Suprapubic skin (tissue), 4 donors: ENCODE results near the gene CYTH1. TPM values are rescaled to one million over a fixed set of nuclear protein-coding genes. Genes with fewer than 3 reads are reported as not detected.
"Not testable (repeated sequence)": the region's sequence is repeated elsewhere in the genome, so short reads cannot be mapped to it uniquely, and the experiment has no call there.

Experiments used
- DNase-seq, 2 donors: peaks; one replicate each; pipeline ENCODE4 v3.0.0-alpha.2; 2019; ENCODE audit warnings: low spot score in 2 of 2
- H3K27ac ChIP-seq: fragments of 200-600 bp; sonication (generic); one replicate; pipeline ENCODE4 v1.5.1; 2019
- H3K27me3 ChIP-seq: fragments of 200-600 bp; sonication (generic); one replicate; pipeline ENCODE4 v1.5.1; 2019
- H3K36me3 ChIP-seq: fragments of 200-600 bp; sonication (generic); one replicate; pipeline ENCODE4 v1.5.1; 2019
- H3K4me1 ChIP-seq: fragments of 200-600 bp; sonication (generic); one replicate; pipeline ENCODE4 v1.5.1; 2019
- H3K4me3 ChIP-seq: fragments of 200-600 bp; sonication (generic); one replicate; pipeline ENCODE4 v1.5.1; 2019; ENCODE audit warnings: mild to moderate bottlenecking
- H3K9me3 ChIP-seq: fragments of 200-600 bp; sonication (generic); one replicate; pipeline ENCODE4 v1.5.1; 2019
- EP300 ChIP-seq: sonication (generic); formaldehyde crosslinking; IDR thresholded peaks from one replicate; pipeline ENCODE4 v1.6.1; 2017; ENCODE audit warnings: antibody characterized with exemption
- POLR2A ChIP-seq, 2 donors: fragments of 450-650 bp; IDR thresholded peaks; one replicate each; pipeline ENCODE4 v1.6.1; 2017; ENCODE audit warnings: antibody characterized with exemption in 2 of 2, mild to moderate bottlenecking in 2 of 2, moderate library complexity in 2 of 2
- POLR2AphosphoS5 ChIP-seq, 3 donors: sonication (generic); formaldehyde crosslinking; IDR thresholded peaks; one replicate each; pipeline ENCODE4 v1.6.1; 2017; ENCODE audit warnings: antibody characterized with exemption in 3 of 3
- whole genome bisulfite sequencing: methylation state at CpG from one replicate; pipeline ENCODE4 v1.1.5; 2018; 5-methylcytosine and 5-hydroxymethylcytosine counted together
- total RNA-seq, 4 donors: library from RNA; depleted of rRNA; stranded (reverse); fragments of >200 nt; gene quantifications; one replicate each; pipeline ENCODE4 v1.1.0, GENCODE V29; 2016
- TF ChIP-seq, protein P1 (sequence below), 2 donors: fragments of 200-600 bp in 1 of 2; fragments of 450-650 bp in 1 of 2; sonication (generic) in 1 of 2; IDR thresholded peaks; one replicate each; pipeline ENCODE4 v1.5.1; 2016 to 2019; ENCODE audit warnings: antibody characterized with exemption in 2 of 2, mild to moderate bottlenecking in 1 of 2, moderate library complexity in 1 of 2

The CYTH1 gene
- total RNA-seq, 4 donors from 2014 or later: 57.6 to 88.6 (median 74.9) TPM

DNA sequence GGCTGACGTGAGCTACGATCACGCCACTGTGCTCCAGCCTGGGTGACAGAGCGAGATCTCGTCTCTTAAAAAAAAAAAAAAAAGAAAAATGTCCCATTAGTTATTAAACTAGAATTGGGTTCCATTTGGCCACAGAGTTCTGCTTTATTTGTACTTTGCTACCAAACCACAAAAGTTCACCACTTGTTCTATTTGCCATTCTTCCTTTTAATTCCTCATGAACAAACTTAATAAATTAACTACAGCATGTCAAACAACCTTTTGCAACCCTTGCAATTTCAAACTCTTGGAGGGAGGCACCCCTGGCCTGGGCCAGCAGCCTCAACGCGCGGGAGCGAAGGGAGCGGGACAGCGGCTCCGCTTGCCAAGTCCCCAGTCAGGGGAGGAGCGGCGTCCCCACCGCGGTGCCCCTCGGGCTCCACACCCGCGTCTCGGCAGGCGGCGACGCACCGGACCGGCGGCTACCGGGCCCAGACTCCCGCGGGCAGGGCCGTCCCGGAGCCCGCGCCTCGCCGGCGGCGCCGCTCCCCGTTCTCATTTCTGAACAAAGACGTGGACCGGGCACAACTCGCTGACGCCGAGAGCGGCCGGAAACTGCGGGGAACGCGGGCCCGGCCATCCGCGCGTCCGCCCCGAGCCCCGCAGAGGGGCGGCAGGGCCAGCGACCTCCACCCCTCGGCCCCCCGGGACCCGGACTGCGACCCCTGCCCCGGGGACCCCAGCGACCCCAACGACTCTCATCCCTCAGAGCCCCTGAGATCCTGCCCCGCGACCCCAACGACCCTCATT is 775 bp downstream of the CYTH1 start:
- peak; percentile 85 for DNase-seq
- Histone ChIP-seq H3K9me3 (no peaks in the 10 kb centered on the region), H3K27ac (peak overlapping the region; percentile 99), H3K36me3 (no peaks in the 10 kb centered on the region), H3K4me3 (peak overlapping the region; percentile 100), H3K27me3 (no peaks in the 10 kb centered on the region), H3K4me1 (peaks cover 47% of the 10 kb centered on the region)
- TF ChIP-seq POLR2AphosphoS5 (IDR thresholded peaks at IDR 0.05) (no peak), POLR2A (IDR thresholded peaks at IDR 0.05) (peak in 1 of 2 donors; percentile 18), EP300 (no peak)
- TF ChIP-seq, protein P1, sequence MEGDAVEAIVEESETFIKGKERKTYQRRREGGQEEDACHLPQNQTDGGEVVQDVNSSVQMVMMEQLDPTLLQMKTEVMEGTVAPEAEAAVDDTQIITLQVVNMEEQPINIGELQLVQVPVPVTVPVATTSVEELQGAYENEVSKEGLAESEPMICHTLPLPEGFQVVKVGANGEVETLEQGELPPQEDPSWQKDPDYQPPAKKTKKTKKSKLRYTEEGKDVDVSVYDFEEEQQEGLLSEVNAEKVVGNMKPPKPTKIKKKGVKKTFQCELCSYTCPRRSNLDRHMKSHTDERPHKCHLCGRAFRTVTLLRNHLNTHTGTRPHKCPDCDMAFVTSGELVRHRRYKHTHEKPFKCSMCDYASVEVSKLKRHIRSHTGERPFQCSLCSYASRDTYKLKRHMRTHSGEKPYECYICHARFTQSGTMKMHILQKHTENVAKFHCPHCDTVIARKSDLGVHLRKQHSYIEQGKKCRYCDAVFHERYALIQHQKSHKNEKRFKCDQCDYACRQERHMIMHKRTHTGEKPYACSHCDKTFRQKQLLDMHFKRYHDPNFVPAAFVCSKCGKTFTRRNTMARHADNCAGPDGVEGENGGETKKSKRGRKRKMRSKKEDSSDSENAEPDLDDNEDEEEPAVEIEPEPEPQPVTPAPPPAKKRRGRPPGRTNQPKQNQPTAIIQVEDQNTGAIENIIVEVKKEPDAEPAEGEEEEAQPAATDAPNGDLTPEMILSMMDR (IDR thresholded peaks at IDR 0.05): no peak
- 4% methylated on average over 18 of the region's 68 CpGs for WGBS

DNA sequence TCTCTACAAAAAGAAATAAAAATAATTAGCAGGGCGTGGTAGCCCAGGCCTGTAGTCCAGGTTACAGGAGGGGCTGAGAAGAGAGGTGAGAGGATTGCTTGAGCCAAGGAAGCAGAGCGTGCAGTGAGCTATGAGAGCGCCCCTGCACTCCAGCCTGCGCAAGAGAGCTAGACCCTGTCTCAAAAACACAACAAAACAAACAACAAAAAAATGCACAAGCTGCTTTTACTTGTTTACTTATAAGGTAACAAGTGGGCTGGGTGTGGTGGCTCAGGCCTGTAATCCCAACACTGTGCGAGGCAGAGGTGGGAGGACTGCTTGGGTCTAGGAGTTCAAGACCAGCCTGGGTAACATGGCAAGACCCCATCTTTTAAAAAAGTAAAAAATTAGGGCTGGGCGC is 1.7 kb downstream of the CYTH1 start:
- H3K4me1 ChIP-seq: peaks cover 49% of the 10 kb centered on the region
- no peaks in the 10 kb centered on the region for H3K9me3 ChIP-seq
- TF ChIP-seq POLR2AphosphoS5 (IDR thresholded peaks at IDR 0.05) (no peak), POLR2A (IDR thresholded peaks at IDR 0.05) (no peak), EP300 (no peak)
- TF ChIP-seq, protein P1 (IDR thresholded peaks at IDR 0.05): no peak
- peak overlapping the region; percentile 100 for H3K4me3 ChIP-seq
- peak overlapping the region; percentile 99 for H3K27ac ChIP-seq
- no peak for DNase-seq
- 52% methylated on average over 6 of the region's 6 CpGs for WGBS
- H3K27me3 ChIP-seq: no peaks in the 10 kb centered on the region
- no peaks in the 10 kb centered on the region for H3K36me3 ChIP-seq

DNA sequence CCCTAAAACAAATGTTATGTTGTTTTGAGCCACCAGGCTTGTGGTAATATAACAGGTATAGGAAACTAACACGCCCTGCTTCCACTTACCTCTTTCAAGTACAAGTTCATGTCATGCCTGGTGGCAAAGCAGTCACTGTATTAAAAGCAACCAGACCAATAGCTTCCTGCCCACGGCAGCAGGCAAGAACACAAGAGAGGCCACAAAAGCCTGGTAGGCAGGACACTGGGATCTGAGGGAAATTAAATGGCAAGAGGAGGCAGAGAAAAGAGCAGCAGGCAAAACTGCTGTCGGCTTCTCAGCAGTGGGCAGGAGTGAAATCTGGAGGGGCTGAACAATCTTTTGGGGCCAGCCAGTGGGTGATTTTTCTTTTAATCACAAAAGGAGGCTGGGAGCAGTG is 2.2 kb downstream of the CYTH1 start:
- no peak for TF ChIP-seq EP300
- TF ChIP-seq POLR2AphosphoS5 (IDR thresholded peaks at IDR 0.05): no peak
- TF ChIP-seq, protein P1 (IDR thresholded peaks at IDR 0.05): no peak
- no peak for TF ChIP-seq POLR2A (IDR thresholded peaks at IDR 0.05)
- DNase-seq: no peak
- Histone ChIP-seq H3K27ac (peak overlapping the region; percentile 99), H3K4me3 (peak overlapping the region; percentile 100), H3K27me3 (no peaks in the 10 kb centered on the region), H3K36me3 (no peaks in the 10 kb centered on the region), H3K9me3 (no peaks in the 10 kb centered on the region), H3K4me1 (peaks cover 49% of the 10 kb centered on the region)
- WGBS: 22% methylated on average over 3 of the region's 3 CpGs

DNA sequence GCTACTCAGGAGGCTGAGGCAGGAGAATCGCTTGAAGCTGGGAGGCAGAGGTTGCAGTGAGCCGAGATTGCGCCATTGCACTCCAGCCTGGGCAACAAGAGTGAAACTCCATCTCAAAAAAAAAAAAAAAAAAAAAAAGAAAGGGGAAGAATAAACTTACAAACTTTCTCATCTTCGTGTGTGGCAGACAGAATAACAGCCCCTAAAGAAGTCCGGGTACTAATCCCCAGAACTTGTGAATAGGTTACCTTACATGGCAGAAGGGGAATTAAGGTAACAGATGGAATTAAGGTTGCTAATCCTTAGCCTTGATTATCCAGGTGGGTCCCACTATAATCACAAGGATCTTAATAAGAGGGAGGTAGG is 2.8 kb downstream of the CYTH1 start:
- 79% methylated on average over 5 of the region's 5 CpGs for WGBS
- not testable (repeated sequence) for DNase-seq, H3K9me3 ChIP-seq, H3K36me3 ChIP-seq, H3K27me3 ChIP-seq
- Histone ChIP-seq H3K27ac (peak overlapping the region; percentile 99), H3K4me3 (peak overlapping the region; percentile 100), H3K4me1 (peaks cover 55% of the 10 kb centered on the region)

DNA sequence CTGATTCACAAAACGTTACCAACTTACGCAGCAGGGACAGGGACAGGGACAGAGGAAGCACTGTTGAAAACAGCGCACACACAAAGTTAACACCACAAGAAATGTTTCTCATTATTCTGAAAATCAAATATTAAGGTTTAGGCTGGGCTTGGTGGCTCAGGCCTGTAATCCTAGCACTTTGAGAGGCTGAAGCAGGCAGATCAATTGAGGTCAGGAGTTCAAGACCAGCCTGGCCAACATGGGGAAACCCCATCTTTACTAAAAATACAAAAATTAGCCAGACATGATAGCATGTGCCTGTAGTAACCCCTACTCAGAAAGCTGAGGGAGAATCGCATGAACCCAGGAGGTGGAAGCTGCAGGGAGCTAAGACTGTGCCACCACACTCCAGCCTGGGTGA is 4.2 kb downstream of the CYTH1 start:
- Histone ChIP-seq H3K4me1 (peaks cover 46% of the 10 kb centered on the region), H3K4me3 (no peak overlapping the region), H3K27me3 (no peaks in the 10 kb centered on the region), H3K36me3 (no peaks in the 10 kb centered on the region), H3K27ac (no peak overlapping the region), H3K9me3 (no peaks in the 10 kb centered on the region)
- TF ChIP-seq, protein P1 (IDR thresholded peaks at IDR 0.05): no peak
- TF ChIP-seq POLR2AphosphoS5 (IDR thresholded peaks at IDR 0.05) (no peak), EP300 (no peak), POLR2A (IDR thresholded peaks at IDR 0.05) (no peak)
- 87% methylated on average over 4 of the region's 4 CpGs for WGBS
- no peak for DNase-seq
